GM21529 (cell line): ENCODE results near the gene CR2.
"Not testable (repeated sequence)": the region's sequence is repeated elsewhere in the genome, so short reads cannot be mapped to it uniquely, and the experiment has no call there.

Source experiments
- ATAC-seq: cut with Tn5 transposase; IDR thresholded peaks from one replicate; pipeline ENCODE4 v1.9.1; 2021; ENCODE audit not compliant: unreplicated experiment

The CR2 gene

DNA sequence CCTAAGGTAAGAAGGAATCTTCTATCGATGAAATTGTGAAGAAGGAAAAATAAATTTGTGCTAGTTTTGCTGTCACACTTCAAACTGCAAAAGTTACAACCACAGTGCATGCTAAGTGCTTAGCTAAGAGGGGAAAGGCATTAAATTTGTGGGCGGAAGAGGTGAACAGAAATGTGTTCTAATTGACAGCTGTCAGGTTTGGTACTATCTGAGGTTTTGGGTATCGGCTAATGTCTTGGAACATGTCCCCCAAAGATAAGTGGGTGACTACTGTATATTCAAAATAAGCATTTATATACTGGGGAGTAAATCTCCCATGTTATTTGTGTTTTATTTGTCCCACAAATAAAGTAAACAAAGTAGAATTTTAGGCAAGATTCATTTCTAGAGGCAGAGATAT lies 49.8 kb downstream of the CR2 start:
- no peak for ATAC-seq

DNA sequence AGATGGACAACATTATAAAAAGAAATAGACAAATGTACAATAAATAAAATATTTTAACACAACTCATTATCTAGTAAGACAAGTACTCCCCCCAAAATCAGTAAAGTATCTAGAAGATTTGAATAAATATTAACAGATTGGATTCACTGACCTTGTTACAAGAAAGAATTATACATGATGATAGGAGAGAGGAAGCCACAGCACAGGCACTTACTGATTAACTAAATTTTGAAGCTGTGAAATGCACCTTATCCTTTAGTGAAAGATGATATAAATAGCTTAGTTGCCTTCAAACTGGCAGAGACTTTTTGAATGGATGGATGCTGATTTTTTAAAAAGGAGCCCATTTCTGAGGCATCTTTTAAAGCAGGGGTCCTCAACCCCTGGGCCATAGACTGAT lies 50.3 kb downstream of the CR2 start:
- no peak for ATAC-seq

DNA sequence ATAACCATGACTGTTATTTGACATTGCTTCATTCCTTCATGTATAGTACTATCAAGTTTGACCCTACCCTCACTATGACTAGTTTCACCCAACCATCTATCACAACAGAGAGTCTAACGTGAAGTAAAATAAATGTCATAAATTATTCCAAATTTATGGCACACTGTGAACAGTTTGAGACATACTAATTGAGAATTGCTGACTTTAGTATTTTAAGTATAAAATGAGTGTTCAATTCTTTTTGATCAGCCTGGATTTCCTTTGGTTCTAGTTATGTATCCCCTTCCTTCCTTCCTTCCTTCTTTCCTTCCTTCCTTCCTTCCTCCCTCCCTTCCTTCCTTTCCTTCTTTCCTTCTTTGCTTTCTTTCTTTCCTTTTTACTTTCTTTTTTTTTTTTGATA lies 56.3 kb downstream of the CR2 start:
- ATAC-seq: no peak

DNA sequence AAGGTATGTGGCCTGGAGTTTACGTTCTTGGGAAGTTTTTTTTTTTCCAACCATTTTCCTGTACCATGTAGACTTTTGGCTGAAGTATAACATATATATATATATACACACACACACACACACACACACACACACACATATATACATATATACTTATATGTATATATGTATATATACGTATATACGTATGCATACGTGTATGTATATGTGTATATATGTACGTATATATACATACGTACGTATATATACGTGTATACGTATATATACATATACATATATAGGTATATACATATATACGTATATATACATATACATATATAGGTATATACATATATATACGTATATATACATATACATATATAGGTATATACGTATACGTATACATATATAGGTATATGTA lies 60.8 kb downstream of the CR2 start:
- no peak for ATAC-seq

DNA sequence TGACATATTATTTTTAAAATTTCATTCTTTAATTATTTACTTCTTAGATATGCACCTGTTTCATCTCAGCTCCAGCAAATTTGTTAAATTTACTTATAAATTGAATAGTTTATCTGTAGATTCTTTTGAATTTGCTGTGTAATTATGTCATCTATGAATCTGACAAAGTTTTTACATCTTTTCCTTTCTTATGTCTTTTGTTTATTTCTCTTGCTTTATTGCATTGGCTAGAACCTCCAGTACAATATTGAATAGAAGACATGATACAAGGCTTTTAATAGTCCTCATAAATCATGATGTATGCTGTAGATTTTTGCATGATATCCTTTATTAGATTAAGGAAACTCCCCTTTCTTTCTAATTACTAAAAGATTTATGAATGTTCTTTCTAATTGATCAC lies 62.6 kb downstream of the CR2 start:
- no peak for ATAC-seq

DNA sequence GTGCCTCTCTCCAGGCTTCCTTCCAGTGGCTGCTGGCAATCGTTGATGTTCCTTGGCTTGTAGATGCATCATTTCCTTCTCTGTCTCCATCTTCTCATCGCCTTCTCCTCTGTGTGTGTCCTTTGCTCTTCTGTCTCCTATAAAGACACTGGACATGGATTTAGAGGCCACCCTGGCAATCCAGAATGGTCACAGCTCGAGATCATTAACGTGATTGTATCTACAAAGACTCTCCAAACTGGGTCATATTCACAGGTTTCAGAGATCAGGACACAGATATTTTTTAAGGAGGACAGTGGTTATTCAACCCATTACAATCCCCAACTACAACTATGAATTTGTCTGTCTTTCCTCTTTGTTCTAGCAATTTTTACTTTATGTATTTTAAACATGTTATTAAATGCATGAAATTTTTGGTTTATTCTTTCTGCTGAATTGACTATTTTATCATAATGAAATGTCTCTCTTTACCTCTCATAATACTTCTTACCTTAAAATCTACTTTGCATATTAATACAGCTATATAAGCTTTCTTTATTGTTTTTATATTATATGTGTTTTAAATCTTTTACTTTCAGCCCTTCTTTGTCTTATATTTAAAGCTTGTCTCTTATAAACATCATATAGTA lies 64.6 kb downstream of the CR2 start:
- no peak for ATAC-seq

DNA sequence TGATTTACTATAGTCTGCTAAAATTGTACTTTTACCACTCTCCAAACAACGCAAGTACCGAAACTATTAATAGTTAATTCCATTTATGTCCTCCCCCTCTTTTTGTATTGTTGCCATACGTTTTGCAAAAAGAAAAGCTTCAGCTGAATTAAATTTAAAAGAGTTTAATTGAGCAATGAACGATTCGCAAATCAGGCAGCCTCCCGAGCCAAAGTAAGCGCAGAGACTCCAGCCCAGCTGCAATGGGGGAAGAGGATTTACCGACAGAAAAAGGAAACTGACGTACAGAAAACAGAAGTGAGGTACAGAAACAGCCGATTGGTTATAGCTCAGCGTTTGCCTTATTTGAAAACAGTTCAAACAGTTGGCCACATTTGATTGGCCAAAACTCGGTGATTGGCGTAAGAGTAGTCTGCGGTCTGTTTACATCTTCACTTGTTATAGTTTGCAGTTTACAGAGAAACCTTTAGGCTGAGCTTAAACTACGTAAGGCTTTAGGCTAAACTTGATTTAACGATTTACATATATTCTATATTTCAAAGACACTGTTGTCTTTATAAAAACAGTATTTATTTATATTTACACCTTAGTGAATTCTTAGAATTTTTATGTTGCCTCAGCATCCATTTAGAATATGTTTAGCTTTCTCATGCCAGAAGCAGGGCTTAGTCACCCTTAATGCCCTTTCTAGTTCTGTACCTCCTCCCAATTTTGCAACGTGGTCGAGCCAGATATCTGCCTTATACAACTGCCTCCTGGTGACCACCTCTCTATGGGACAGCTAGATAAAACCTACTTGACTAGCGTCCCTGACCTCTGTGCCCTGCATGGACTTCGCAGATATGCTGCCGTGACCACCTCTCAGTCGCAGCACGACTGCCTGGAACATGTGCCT lies 65.6 kb downstream of the CR2 start:
- no peak for ATAC-seq

DNA sequence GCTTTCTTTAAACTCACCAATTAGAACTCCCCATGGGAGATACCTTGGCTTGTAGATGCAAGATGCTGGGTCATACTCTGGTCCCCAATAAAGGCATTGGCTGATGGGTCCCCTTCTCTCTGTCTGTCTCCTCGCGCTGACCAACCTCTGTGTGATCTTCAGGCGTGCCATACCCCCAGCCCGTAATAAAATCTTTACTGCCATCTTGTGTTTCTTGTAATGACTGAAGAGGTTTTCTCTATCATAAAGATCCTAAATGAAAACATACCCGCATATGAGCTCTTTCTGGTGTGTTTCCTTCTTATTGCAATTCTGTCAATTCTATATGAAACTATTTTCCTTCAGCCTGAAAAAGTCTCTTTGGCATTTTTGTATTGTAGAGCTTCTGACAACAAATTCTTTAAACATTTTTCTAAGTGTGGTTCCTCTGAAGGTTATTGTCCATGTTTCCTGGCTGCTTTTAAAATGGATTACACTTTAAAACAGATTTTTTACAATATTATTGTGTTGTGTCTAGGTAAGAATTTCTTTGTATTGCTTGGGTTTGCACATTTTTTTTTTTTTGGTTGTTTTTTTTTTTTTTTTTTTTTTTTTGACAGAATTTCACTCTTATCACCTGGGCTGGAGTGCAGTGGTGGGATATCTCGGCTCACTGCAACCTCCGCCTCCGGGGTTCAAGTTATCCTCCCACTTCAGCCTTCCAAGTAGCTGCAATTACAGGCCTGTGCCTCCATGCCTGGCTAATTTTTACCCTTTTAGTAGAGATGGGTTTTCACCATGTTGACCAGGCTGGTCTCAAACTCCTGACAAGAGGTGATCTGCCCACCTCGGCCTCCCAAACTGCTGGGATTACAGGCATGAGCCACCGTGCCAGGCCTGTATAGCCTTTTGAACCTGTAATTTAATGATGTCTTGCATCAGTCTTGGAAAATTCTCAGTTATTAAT lies 66.5 kb downstream of the CR2 start:
- ATAC-seq: not testable (repeated sequence)

DNA sequence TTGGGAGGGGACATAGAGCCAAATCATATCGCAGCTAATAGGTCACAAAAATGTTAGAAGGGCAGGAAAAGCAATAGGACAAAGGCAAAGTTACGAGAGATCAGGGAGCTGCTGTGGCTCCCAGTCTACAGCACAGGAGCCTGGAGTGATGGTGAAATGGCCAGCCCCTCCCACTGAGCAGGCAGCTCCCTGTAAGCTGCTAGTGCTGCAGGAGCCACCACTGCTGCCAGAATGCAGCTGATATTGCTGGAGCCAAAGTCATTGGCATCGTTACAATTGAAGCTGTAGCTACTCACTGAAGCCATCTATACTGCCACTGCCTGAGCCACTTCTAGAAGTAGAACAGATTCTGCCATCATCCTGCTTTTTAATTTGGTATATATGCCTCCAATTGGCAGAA lies 71.1 kb downstream of the CR2 start:
- not testable (repeated sequence) for ATAC-seq

DNA sequence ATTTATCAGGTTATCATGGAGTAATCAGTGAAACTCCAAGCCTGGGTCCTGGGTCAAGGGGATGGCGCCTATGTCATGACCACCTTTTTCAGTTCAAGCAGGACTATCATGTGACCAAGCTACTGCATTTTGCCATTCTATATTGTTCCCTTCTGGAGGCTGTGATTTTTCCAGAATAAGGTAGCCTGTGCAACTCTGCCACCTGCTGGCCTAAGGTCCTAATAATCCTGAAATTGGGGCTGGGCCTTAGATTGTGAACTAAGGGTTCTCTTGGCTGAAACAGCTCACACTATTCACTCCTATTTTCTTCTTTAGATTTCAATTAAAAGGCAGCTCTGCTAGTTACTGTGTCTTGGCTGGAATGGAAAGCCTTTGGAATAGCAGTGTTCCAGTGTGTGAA lies 74.3 kb downstream of the CR2 start:
- ATAC-seq: not testable (repeated sequence)

DNA sequence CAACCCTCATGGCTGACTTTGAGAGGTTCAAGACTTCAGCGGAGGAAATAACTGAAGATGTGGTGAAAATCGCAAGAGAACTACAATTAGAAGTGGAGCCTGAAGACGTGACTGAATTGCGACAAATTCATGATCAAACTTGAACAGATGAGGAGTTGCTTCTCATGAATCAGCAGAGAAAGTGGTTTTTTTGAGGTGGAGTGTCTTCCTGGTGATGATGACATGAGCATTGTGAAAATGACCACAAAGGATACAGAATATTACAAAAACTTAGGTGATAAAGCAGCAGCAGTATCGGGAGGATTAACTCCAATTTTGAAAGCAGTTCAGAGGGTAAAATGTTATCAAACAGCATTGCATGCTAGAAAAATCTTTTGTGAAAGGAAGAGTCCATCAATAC lies 82.1 kb downstream of the CR2 start:
- not testable (repeated sequence) for ATAC-seq
